Measurements from ENCODE around the gene SPOPL.

DNA sequence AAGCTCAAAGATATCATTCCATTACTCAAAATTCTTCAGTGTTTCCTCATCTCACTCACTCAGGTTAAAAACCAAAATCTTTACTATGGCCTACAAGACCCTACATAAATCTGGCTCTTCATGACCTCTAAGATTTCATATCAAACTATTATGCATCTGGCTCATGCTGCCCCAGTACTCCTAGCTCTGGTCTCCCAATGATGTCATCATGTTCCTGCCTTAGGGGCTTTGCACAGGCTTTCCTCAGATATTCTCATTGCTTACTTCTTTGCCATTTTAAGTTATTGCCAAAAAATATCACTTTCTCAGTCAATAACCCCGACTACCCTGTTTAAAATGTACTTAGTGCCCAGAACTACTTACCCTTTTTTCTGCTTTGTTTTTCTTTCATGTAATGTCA, 33.0 kb upstream of the SPOPL start:
- TF ChIP-seq CTCF (IDR thresholded peaks at IDR 0.05): no peak
- TF ChIP-seq POLR2A (IDR thresholded peaks at IDR 0.05): no peak
